Measurements from ENCODE around the gene PCIF1. TPM values are rescaled to one million over a fixed set of nuclear protein-coding genes. Genes with fewer than 3 reads are reported as not detected.

The PCIF1 gene
- total RNA-seq, 1 donor from 2014 or later, result 22.4 TPM

GRCh38 chr20:45902199-45902701 lies 32.2 kb upstream of the PCIF1 start:
- Histone ChIP-seq H3K36me3 (ENCODE audit: control insufficient read depth, insufficient read depth, low read length) (no peaks in the 10 kb centered on the region), H3K4me3 (ENCODE audit: low read depth, low read length) (no peak overlapping the region), H3K27me3 (ENCODE audit: control insufficient read depth, insufficient read depth, low read length) (no peaks in the 10 kb centered on the region)
- TF ChIP-seq CTCF (IDR thresholded peaks at IDR 0.05; ENCODE audit: insufficient read depth, low read length, poor library complexity, severe bottlenecking), result no peak
- no peak for DNase-seq (ENCODE audit: low read depth)

- H3K27me3 ChIP-seq (ENCODE audit: control insufficient read depth, insufficient read depth, low read length), result no peaks in the 10 kb centered on the region
- no peak for DNase-seq (ENCODE audit: low read depth)
- no peak overlapping the region for H3K4me3 ChIP-seq (ENCODE audit: low read depth, low read length)
- TF ChIP-seq CTCF (IDR thresholded peaks at IDR 0.05; ENCODE audit: insufficient read depth, low read length, poor library complexity, severe bottlenecking), result no peak
- H3K36me3 ChIP-seq (ENCODE audit: control insufficient read depth, insufficient read depth, low read length), result peaks cover 1% of the 10 kb centered on the region
These were observed 29.6 kb upstream of the PCIF1 start for GRCh38 chr20:45904583-45905504.

GRCh38 chr20:45905505-45906079 lies 28.9 kb upstream of the PCIF1 start:
- no peak for DNase-seq (ENCODE audit: low read depth)
- no peak for TF ChIP-seq CTCF (IDR thresholded peaks at IDR 0.05; ENCODE audit: insufficient read depth, low read length, poor library complexity, severe bottlenecking)

GRCh38 chr20:45907219-45907948 lies 27.1 kb upstream of the PCIF1 start:
- DNase-seq (ENCODE audit: low read depth), result no peak
- Histone ChIP-seq H3K27me3 (ENCODE audit: control insufficient read depth, insufficient read depth, low read length) (no peaks in the 10 kb centered on the region), H3K4me3 (ENCODE audit: low read depth, low read length) (no peak overlapping the region), H3K36me3 (ENCODE audit: control insufficient read depth, insufficient read depth, low read length) (peaks cover 1% of the 10 kb centered on the region)
- no peak for TF ChIP-seq CTCF (IDR thresholded peaks at IDR 0.05; ENCODE audit: insufficient read depth, low read length, poor library complexity, severe bottlenecking)

More at GRCh38 chr20:45905505-45906079, 28.9 kb upstream of the PCIF1 start:
- Histone ChIP-seq H3K27me3 (ENCODE audit: control insufficient read depth, insufficient read depth, low read length) (no peaks in the 10 kb centered on the region), H3K4me3 (ENCODE audit: low read depth, low read length) (no peak overlapping the region), H3K36me3 (ENCODE audit: control insufficient read depth, insufficient read depth, low read length) (peaks cover 1% of the 10 kb centered on the region)

- TF ChIP-seq CTCF (IDR thresholded peaks at IDR 0.05; ENCODE audit: insufficient read depth, low read length, poor library complexity, severe bottlenecking), result no peak
- peaks cover 1% of the 10 kb centered on the region for H3K36me3 ChIP-seq (ENCODE audit: control insufficient read depth, insufficient read depth, low read length)
- no peaks in the 10 kb centered on the region for H3K27me3 ChIP-seq (ENCODE audit: control insufficient read depth, insufficient read depth, low read length)
- no peak overlapping the region for H3K4me3 ChIP-seq (ENCODE audit: low read depth, low read length)
- DNase-seq (ENCODE audit: low read depth), result no peak
These were observed 26.4 kb upstream of the PCIF1 start for GRCh38 chr20:45908084-45908483.

All from kidney epithelial cell (primary cell).